H1 (cell line): Measurements from ENCODE around the gene GNRHR. TPM values are rescaled to one million over a fixed set of nuclear protein-coding genes. Genes with fewer than 3 reads are reported as not detected.

Experiments used
- CTCF ChIA-PET: fragments of 300-600 bp; sonication (Branson Sonifier 250); formaldehyde crosslinking; loops from one replicate; lab custom pipeline; 2021; ENCODE audit not compliant: partially characterized antibody; lab: Charles Lee
- POLR2A ChIA-PET: fragments of 300-600 bp; sonication (Branson Sonifier 250); formaldehyde crosslinking; loops from one replicate; lab custom pipeline; 2021; ENCODE audit warnings: inconsistent platforms; ENCODE audit not compliant: partially characterized antibody; lab: Charles Lee
- DNase-seq, 2 experiments: peaks; one replicate each; pipeline versions ENCODE4 v3.0.0 to v3.0.0-alpha.2; 2010 to 2022; ENCODE audit warnings: low spot score in 2 of 2, low read depth in 1 of 2, mixed read lengths in 1 of 2
- FAIRE-seq: peaks from 2 replicates; lab custom pipeline; 2011; peaks lifted over from hg19 to GRCh38; lab: Jason Lieb, UNC
- H2AFZ ChIP-seq: 2 replicates; pipeline ENCODE4 v1.8.1; 2012; ENCODE audit warnings: low read length, inconsistent platforms
- H2AK5ac ChIP-seq: 2 replicates; pipeline ENCODE4 v1.6.1; 2013; ENCODE audit warnings: low read depth, low read length
- H2BK120ac ChIP-seq: replicated peaks from 2 replicates; pipeline ENCODE3; 2013; ENCODE audit warnings: low read depth, low read length, inconsistent platforms
- H2BK12ac ChIP-seq: 2 replicates; pipeline ENCODE4 v1.6.1; 2013; ENCODE audit warnings: low read depth, low read length
- H2BK15ac ChIP-seq: 2 replicates; pipeline ENCODE4 v1.6.1; 2013; ENCODE audit warnings: low read length
- H2BK20ac ChIP-seq: 2 replicates; pipeline ENCODE4 v1.6.1; 2013; ENCODE audit warnings: low read length
- H2BK5ac ChIP-seq: 2 replicates; pipeline ENCODE4 v1.6.1; 2013; ENCODE audit warnings: low read depth, low read length
- H3K14ac ChIP-seq: 2 replicates; pipeline ENCODE4 v1.6.1; 2013; ENCODE audit warnings: inconsistent platforms; ENCODE audit not compliant: insufficient read length
- H3K18ac ChIP-seq: 2 replicates; pipeline ENCODE4 v1.6.1; 2013; ENCODE audit warnings: low read length; ENCODE audit errors: extremely low read depth
- H3K23ac ChIP-seq: 2 replicates; pipeline ENCODE4 v1.6.1; 2013; ENCODE audit warnings: inconsistent platforms; ENCODE audit not compliant: insufficient read length
- H3K23me2 ChIP-seq: 2 replicates; pipeline ENCODE4 v1.6.1; 2013; ENCODE audit warnings: low read depth, low read length
- H3K27ac ChIP-seq: 2 replicates; pipeline ENCODE4 v1.6.1; 2011; ENCODE audit warnings: low read depth, low read length, inconsistent platforms
- H3K27me3 ChIP-seq, 4 experiments: replicated peaks in 1 of 4; 1 replicate in 1 of 4; 2 replicates in 3 of 4; pipeline versions ENCODE4 v1.6.1 to v1.8.1; 2011 to 2013; ENCODE audit warnings: low read length in 3 of 4, mild to moderate bottlenecking in 3 of 4, inconsistent platforms in 2 of 4, mixed read lengths in 2 of 4, moderate library complexity in 1 of 4; ENCODE audit not compliant: control insufficient read depth in 3 of 4, insufficient read depth in 3 of 4; ENCODE audit errors: extremely low read depth in 1 of 4
- H3K36me3 ChIP-seq, 4 experiments: 2 replicates each; pipeline versions ENCODE4 v1.6.1 to v1.8.1; 2011 to 2013; ENCODE audit warnings: mild to moderate bottlenecking in 4 of 4, low read length in 3 of 4, moderate library complexity in 2 of 4, control low read depth in 1 of 4, inconsistent platforms in 1 of 4; ENCODE audit not compliant: insufficient read depth in 4 of 4, control insufficient read depth in 2 of 4
- H3K4ac ChIP-seq: replicated peaks from 2 replicates; pipeline ENCODE3; 2013; ENCODE audit warnings: low read length, low read depth, mixed read lengths, inconsistent platforms; ENCODE audit not compliant: insufficient read length
- H3K4me1 ChIP-seq, 4 experiments: replicated peaks in 1 of 4; 1 replicate in 1 of 4; 2 replicates in 3 of 4; pipeline versions ENCODE4 v1.6.1 to v1.8.1; 2011 to 2013; ENCODE audit warnings: low read length in 3 of 4, inconsistent platforms in 2 of 4, mixed read lengths in 1 of 4; ENCODE audit not compliant: insufficient read depth in 4 of 4, control insufficient read depth in 3 of 4
- H3K4me2 ChIP-seq, 2 experiments: 2 replicates each; pipeline versions ENCODE4 v1.6.1 to v1.8.1; 2011 to 2013; ENCODE audit warnings: low read depth in 2 of 2, low read length in 2 of 2, control low read depth in 1 of 2, inconsistent platforms in 1 of 2, mild to moderate bottlenecking in 1 of 2; ENCODE audit not compliant: insufficient read depth in 1 of 2
- H3K4me3 ChIP-seq, 4 experiments: fragments of 200-600, 300-600 bp in 1 of 4; sonication (generic), shearing (Covaris generic), sonication (Bioruptor Twin) in 1 of 4; 2 replicates each; pipeline versions ENCODE4 v1.5.1 to v1.8.1; 2011 to 2016; ENCODE audit warnings: low read length in 4 of 4, low read depth in 3 of 4, control low read depth in 2 of 4, inconsistent platforms in 2 of 4, mild to moderate bottlenecking in 2 of 4, mixed read lengths in 1 of 4, moderate library complexity in 1 of 4; ENCODE audit not compliant: insufficient read depth in 2 of 4; ENCODE audit errors: extremely low read depth in 1 of 4
- H3K56ac ChIP-seq: replicated peaks from 2 replicates; pipeline ENCODE3; 2013; ENCODE audit warnings: low read depth, mild to moderate bottlenecking, mixed read lengths, low read length, inconsistent platforms; ENCODE audit not compliant: insufficient read length
- H3K79me1 ChIP-seq: 2 replicates; pipeline ENCODE4 v1.6.1; 2013; ENCODE audit warnings: low read depth, low read length, control low read depth
- H3K79me2 ChIP-seq, 2 experiments: 2 replicates each; pipeline versions ENCODE4 v1.6.1 to v1.8.1; 2012 to 2013; ENCODE audit warnings: low read length in 2 of 2, mild to moderate bottlenecking in 2 of 2, inconsistent platforms in 1 of 2; ENCODE audit not compliant: insufficient read depth in 2 of 2, control insufficient read depth in 1 of 2
- H3K9ac ChIP-seq, 4 experiments: replicated peaks in 1 of 4; 1 replicate in 1 of 4; 2 replicates in 3 of 4; pipeline versions ENCODE4 v1.6.1 to v1.8.1; 2011 to 2013; ENCODE audit warnings: low read depth in 3 of 4, low read length in 3 of 4, control low read depth in 2 of 4, mild to moderate bottlenecking in 2 of 4, moderate library complexity in 2 of 4, inconsistent platforms in 1 of 4; ENCODE audit errors: extremely low read depth in 1 of 4
- H3K9me3 ChIP-seq, 2 experiments: 2 replicates each; pipeline versions ENCODE4 v1.6.1 to v1.8.1; 2012 to 2013; ENCODE audit warnings: mild to moderate bottlenecking in 2 of 2, moderate library complexity in 2 of 2, control low read depth in 1 of 2, inconsistent platforms in 1 of 2, low read depth in 1 of 2, low read length in 1 of 2, mixed read lengths in 1 of 2; ENCODE audit not compliant: insufficient read depth in 2 of 2
- H4K20me1 ChIP-seq, 2 experiments: replicated peaks in 1 of 2; 2 replicates each; pipeline versions ENCODE3 to v1.8.1; 2011 to 2013; ENCODE audit warnings: inconsistent platforms in 2 of 2, low read length in 2 of 2, mild to moderate bottlenecking in 1 of 2; ENCODE audit not compliant: insufficient read depth in 2 of 2, control insufficient read depth in 1 of 2
- H4K5ac ChIP-seq: 2 replicates; pipeline ENCODE4 v1.6.1; 2013; ENCODE audit warnings: low read length, low read depth, mixed read lengths, inconsistent platforms; ENCODE audit not compliant: insufficient read length
- H4K8ac ChIP-seq: 2 replicates; pipeline ENCODE4 v1.8.0; 2013; ENCODE audit warnings: mild to moderate bottlenecking, moderate library complexity, low read length, inconsistent platforms; ENCODE audit not compliant: insufficient read depth; ENCODE audit errors: extremely low read depth
- H4K91ac ChIP-seq: replicated peaks from 2 replicates; pipeline ENCODE3; 2013; ENCODE audit warnings: low read length, mixed read lengths, inconsistent platforms; ENCODE audit not compliant: insufficient read length
- CBX5 ChIP-seq: fragments of 300-800, 300-1000 bp; sonication (generic); IDR thresholded peaks from 2 replicates; pipeline ENCODE4 v1.7.1; 2016; ENCODE audit warnings: antibody characterized with exemption, low read length, low read depth
- CREB1 ChIP-seq: IDR thresholded peaks from 2 replicates; pipeline ENCODE4 v1.6.1; 2012; ENCODE audit warnings: inconsistent platforms
- HDAC2 ChIP-seq, 2 experiments: fragments of 300-600 bp in 1 of 2; sonication (generic) in 1 of 2; IDR thresholded peaks; 2 replicates each; pipeline ENCODE4 v1.6.1; 2011 to 2012; ENCODE audit warnings: low read depth in 2 of 2, low read length in 2 of 2, mild to moderate bottlenecking in 2 of 2, moderate library complexity in 2 of 2, borderline replicate concordance in 1 of 2, inconsistent platforms in 1 of 2
- JUN ChIP-seq: IDR thresholded peaks from 2 replicates; pipeline ENCODE4 v1.6.1; 2011; ENCODE audit warnings: low read depth, mild to moderate bottlenecking, improper control_type of control experiment, low read length
- KDM5A ChIP-seq: fragments of 200-600 bp; IDR thresholded peaks from 2 replicates; pipeline ENCODE4 v1.7.1; 2012; ENCODE audit warnings: mild to moderate bottlenecking, low read length, inconsistent platforms, mixed read lengths
- NANOG ChIP-seq: IDR thresholded peaks from 2 replicates; pipeline ENCODE4 v1.6.1; 2011; ENCODE audit warnings: low read length, low read depth, mild to moderate bottlenecking, inconsistent platforms; ENCODE audit not compliant: insufficient read depth, poor library complexity, severe bottlenecking
- NRF1 ChIP-seq: IDR thresholded peaks from 2 replicates; pipeline ENCODE4 v1.6.1; 2011; ENCODE audit warnings: mild to moderate bottlenecking, low read depth, low read length, improper control_type of control experiment
- POLR2A ChIP-seq, 2 experiments: IDR thresholded peaks; 1 replicate in 1 of 2; 2 replicates in 1 of 2; pipeline ENCODE4 v1.6.1; 2011; ENCODE audit warnings: low read depth in 2 of 2, low read length in 2 of 2, mild to moderate bottlenecking in 2 of 2; ENCODE audit errors: control extremely low read depth in 1 of 2
- RBBP5 ChIP-seq: IDR thresholded peaks from 2 replicates; pipeline ENCODE4 v1.7.1; 2012; ENCODE audit warnings: low read depth, mild to moderate bottlenecking, inconsistent platforms, low read length, moderate library complexity, borderline replicate concordance
- RXRA ChIP-seq: IDR thresholded peaks from 2 replicates; pipeline ENCODE4 v1.6.1; 2011; ENCODE audit warnings: low read depth, mild to moderate bottlenecking, low read length, moderate library complexity; ENCODE audit not compliant: insufficient read depth
- SIRT6 ChIP-seq: IDR thresholded peaks from one replicate; pipeline ENCODE4 v1.7.1; 2012; ENCODE audit warnings: low read length, inconsistent platforms
- WGBS, 2 experiments: shearing (Covaris generic) in 1 of 2; methylation state at CpG; one replicate each; pipeline versions ENCODE4 v1.1.6 to v1.1.7; 2013 to 2015; ENCODE audit warnings: low lambda C conversion rate in 2 of 2, mixed read lengths in 2 of 2, inconsistent platforms in 1 of 2, low coverage in 1 of 2, missing lambda C conversion rate in 1 of 2; ENCODE audit not compliant: insufficient replicate concordance in 2 of 2, insufficient coverage in 1 of 2, insufficient read length in 1 of 2; ENCODE audit errors: extremely low coverage in 1 of 2, missing lambda C conversion rate in 1 of 2; 5-methylcytosine and 5-hydroxymethylcytosine counted together
- polyA plus RNA-seq, 7 experiments: library from polyadenylated mRNA; depleted of rRNA in 3 of 7; stranded (reverse) in 5 of 7; unstranded in 2 of 7; fragments of >200 nt in 5 of 7; fragments of 200-250 nt in 2 of 7; gene quantifications; 1 replicate in 5 of 7; 2 replicates in 1 of 7; 4 replicates in 1 of 7; pipeline versions ENCODE4 v1.2.1 to v1.2.3, GENCODE V29; 2011 to 2013; ENCODE audit warnings: missing spikeins in 2 of 7, mixed read lengths in 2 of 7
- total RNA-seq: library from RNA; stranded (reverse); fragmentation: NEBNext Ultra II Directional; extraction: Animal tissue kit (Norgen Biotek cat#: 25700); gene quantifications from 2 replicates; pipeline ENCODE4 v1.2.1, GENCODE V29; 2021

GNRHR gene
- total and polyA plus RNA-seq, 2 of the 8 experiments (the other 6 are each of a cell fraction or from before 2014, with no cell fraction given) = not detected

DNA sequence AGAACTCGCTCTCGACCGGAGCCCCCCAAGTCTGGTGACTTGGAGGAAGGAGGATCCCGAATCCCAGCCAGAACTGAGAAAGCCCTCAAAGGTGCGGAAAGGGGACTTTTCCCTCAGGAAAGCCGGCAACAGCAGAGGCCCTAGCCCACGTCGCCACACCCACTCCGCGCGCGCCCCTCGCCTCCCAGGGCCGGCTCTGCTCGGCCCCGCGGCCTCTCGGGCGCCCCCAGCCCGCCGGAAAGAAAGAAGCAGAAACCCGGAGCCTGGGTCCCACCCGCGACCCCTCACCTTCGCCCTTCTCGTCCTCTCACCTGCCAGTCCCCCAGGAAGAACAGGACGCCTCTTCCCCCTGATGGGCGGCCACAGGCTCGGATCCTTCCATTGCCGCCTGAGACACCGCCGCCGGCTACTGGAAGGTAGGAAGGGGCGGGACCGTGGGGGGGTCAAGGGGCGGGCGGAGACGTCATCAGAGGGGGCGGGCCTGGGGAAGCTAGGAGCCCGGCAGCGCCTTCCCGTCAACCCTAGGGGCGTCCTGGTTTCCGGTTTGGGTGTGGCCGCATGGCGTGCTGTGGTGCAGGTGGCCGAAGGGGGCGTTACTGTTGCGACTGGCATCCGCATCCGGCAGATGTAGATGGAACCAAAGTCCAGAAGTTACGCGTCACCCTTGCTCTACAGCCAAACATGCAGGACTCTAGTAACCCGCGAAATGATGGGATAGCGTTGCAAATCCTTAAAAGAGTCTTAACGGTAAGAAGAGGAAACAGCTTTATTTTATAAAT, 53.3 kb downstream of the GNRHR start, which contains the start of gene UBA6:
Gene UBA6, minus strand, starts transcription at position 418 of the 779 bp plus-strand sequence. Its CDS starts 36 bp downstream, at position 382.
- Histone ChIP-seq H3K27me3 (no peaks in the 10 kb centered on the region), H3K27ac (peak within 1 kb of the TSS; percentile 78; the same call in 1 of the 2 replicates), H2BK120ac (no peak within 1 kb of the TSS), H3K79me1 (peaks cover 4% of the 10 kb centered on the region; the same call in 1 of the 2 replicates), H3K4ac (peak within 1 kb of the TSS; percentile 77), H3K36me3 (peaks cover 0 to under 1% (median 0%) of the 10 kb centered on the region in 4 experiments; a peak in 2 of 8 replicates), H3K9me3 (no peaks in the 10 kb centered on the region), H3K4me1 (no peaks in the 10 kb centered on the region; a peak in 2 of 7 replicates), H3K79me2 (peaks cover 8 to 63% of the 10 kb centered on the region in 2 experiments), H3K4me3 (peak within 1 kb of the TSS; percentile 86 to 99 (median 90)), H2AFZ (peak within 1 kb of the TSS; percentile 83; the same call in 1 of the 2 replicates), H2BK20ac (no peak within 1 kb of the TSS), H3K14ac (no peak within 1 kb of the TSS), H2BK12ac (0 out of 2 replicates have a peak within 1 kb of the TSS, but pooled peaks have one; percentile 17), H3K23ac (no peak within 1 kb of the TSS), H3K23me2 (peaks cover 1% of the 10 kb centered on the region; the same call in 1 of the 2 replicates), H3K4me2 (peak within 1 kb of the TSS; percentile 70 to 72), H4K5ac (peak within 1 kb of the TSS; percentile 58), H4K91ac (no peak within 1 kb of the TSS), H3K9ac (peak within 1 kb of the TSS; percentile 68 to 93 (median 79)), H2AK5ac (no peak within 1 kb of the TSS), H3K56ac (peak within 1 kb of the TSS; percentile 30), H3K18ac (peak within 1 kb of the TSS; percentile 83), H2BK5ac (peak within 1 kb of the TSS; percentile 66; the same call in 1 of the 2 replicates), H2BK15ac (0 out of 2 replicates have a peak within 1 kb of the TSS, but pooled peaks have one; percentile 61), H4K8ac (peak within 1 kb of the TSS; percentile 87; the same call in 1 of the 2 replicates), H4K20me1 (peaks cover 1 to 2% of the 10 kb centered on the region in 2 experiments)
- ChIA-PET POLR2A (interaction anchor here (0.7 to 1.4 kb wide), 4 partner anchors 10 to 23 kb away, joined by 3 to 4 read pairs (median 3); no protein-coding TSS in a partner anchor), CTCF (interaction anchor here (0.7 to 1.5 kb wide), 12 partner anchors 10 to 715 kb away, joined by 3 to 6 read pairs (median 3); no protein-coding TSS in a partner anchor)
- peak; percentile 45 for FAIRE-seq
- WGBS, 2 experiments = 1% methylated on average over 35 of the region's 57 CpGs; no CpG with 5 or more reads in 1 of the 2 experiments
- peak; percentile 91 for DNase-seq
- TF ChIP-seq SIRT6 (no peak), NRF1 (no peak), POLR2A (IDR thresholded peaks at IDR 0.05; ENCODE audit: control extremely low read depth in 1 of 2, low read depth in 2 of 2, low read length in 2 of 2) (peak; percentile 13 to 82; a peak in 2 of 3 replicates), HDAC2 (IDR thresholded peaks at IDR 0.05; ENCODE audit: borderline replicate concordance in 1 of 2, low read depth in 2 of 2, low read length in 2 of 2) (0 out of 4 replicates have a peak, but pooled peaks of 1 of the 2 experiments have one; percentile 70), JUN (no peak), CREB1 (peak; percentile 88), RXRA (no peak), NANOG (no peak), KDM5A (no peak), CBX5 (no peak), RBBP5 (peak; percentile 58)
